ENCODE measurements around the gene ZNF592. TPM values are rescaled to one million over a fixed set of nuclear protein-coding genes. Genes with fewer than 3 reads are reported as not detected.

Gene ZNF592
- total and polyA plus RNA-seq, 12 donors, result 8.2 to 26.9 (median 20.5) TPM

DNA sequence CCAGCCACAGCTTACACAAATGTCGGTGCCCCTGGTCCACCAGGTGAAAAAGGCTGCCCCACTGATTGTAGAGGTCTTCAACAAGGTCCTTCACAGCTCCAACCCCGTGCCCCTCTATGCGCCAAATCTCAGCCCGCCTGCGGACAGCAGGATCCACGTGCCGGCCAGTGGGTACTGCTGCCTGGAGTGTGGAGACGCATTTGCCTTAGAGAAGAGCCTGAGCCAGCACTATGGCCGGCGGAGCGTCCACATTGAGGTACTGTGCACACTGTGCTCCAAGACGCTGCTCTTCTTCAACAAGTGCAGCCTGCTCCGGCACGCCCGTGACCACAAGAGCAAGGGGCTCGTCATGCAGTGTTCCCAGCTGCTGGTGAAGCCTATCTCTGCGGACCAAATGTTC is 35.9 kb downstream of the ZNF592 start:
- WGBS, 2 donors, result 96% methylated on average over 17 of the region's 17 CpGs
- TF ChIP-seq, protein P1, sequence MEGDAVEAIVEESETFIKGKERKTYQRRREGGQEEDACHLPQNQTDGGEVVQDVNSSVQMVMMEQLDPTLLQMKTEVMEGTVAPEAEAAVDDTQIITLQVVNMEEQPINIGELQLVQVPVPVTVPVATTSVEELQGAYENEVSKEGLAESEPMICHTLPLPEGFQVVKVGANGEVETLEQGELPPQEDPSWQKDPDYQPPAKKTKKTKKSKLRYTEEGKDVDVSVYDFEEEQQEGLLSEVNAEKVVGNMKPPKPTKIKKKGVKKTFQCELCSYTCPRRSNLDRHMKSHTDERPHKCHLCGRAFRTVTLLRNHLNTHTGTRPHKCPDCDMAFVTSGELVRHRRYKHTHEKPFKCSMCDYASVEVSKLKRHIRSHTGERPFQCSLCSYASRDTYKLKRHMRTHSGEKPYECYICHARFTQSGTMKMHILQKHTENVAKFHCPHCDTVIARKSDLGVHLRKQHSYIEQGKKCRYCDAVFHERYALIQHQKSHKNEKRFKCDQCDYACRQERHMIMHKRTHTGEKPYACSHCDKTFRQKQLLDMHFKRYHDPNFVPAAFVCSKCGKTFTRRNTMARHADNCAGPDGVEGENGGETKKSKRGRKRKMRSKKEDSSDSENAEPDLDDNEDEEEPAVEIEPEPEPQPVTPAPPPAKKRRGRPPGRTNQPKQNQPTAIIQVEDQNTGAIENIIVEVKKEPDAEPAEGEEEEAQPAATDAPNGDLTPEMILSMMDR (IDR thresholded peaks at IDR 0.05), result no peak
- Histone ChIP-seq H3K27me3 (no peaks in the 10 kb centered on the region), H3K36me3 (peaks cover 0 to 73% (median 33%) of the 10 kb centered on the region in 9 donors), H3K4me3 (no peak overlapping the region), H3K4me1 (peaks cover 10 to 60% (median 42%) of the 10 kb centered on the region in 9 donors), H3K27ac (peak overlapping the region in 1 of 10 donors; percentile 58), H3K9me3 (no peaks in the 10 kb centered on the region)
- intact Hi-C loops (cut with DNase I), result no loop called here
- ATAC-seq, result peak in 1 of 8 donors; percentile 27
- no peak for DNase-seq

DNA sequence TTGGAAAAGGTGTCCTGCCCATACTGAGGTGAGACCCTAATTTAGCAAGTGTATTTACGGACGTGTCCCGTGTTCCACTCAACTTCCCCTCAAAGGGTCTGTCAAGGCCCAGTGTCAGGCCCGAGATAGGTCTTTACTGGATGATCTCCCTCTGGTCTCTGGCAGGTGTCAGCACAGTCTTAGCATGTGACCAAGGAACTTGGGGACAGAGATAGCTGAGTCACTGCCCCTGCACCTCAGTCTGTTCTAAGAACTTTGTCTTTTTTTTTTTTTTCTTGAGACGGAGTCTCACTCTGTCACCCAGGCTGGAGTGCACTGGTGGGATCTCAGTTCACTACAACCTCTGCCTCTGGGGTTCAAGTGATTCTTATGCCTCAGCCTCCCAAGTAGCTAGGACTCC is 36.7 kb downstream of the ZNF592 start:
- TF ChIP-seq, protein P1 (IDR thresholded peaks at IDR 0.05), result no peak
- Histone ChIP-seq H3K27ac (peak overlapping the region in 8 of 10 donors; percentile 49 to 74 (median 65)), H3K36me3 (peaks cover 0 to 73% (median 33%) of the 10 kb centered on the region in 9 donors), H3K4me1 (peaks cover 10 to 56% (median 42%) of the 10 kb centered on the region in 9 donors), H3K4me3 (no peak overlapping the region), H3K27me3 (no peaks in the 10 kb centered on the region), H3K9me3 (no peaks in the 10 kb centered on the region)
- ATAC-seq (peak in 2 of 8 donors; percentile 7 to 17), DNase-seq (no peak)
- 63 to 67% methylated on average over 5 of the region's 5 CpGs for WGBS, 2 donors
- intact Hi-C loops (cut with DNase I), result no loop called here

DNA sequence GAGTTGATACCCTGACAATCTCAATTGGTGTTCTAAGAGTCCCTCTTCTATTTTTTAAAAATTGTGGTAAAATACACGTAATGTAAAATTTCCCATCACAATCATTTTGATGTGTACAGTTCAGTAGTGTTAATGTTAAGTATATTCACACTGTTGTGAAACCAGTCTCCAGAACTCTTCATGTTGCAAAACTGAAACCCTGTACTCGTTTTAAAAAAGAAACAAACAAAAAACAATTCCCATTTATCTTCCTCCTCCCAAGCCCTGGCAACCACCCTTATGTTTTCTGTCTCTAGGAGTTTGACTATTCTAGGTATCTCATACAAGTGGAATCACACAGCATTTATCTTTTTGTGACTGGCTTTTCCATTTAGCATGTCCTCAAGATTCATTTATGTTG is 40.1 kb downstream of the ZNF592 start:
- ATAC-seq, result no peak

DNA sequence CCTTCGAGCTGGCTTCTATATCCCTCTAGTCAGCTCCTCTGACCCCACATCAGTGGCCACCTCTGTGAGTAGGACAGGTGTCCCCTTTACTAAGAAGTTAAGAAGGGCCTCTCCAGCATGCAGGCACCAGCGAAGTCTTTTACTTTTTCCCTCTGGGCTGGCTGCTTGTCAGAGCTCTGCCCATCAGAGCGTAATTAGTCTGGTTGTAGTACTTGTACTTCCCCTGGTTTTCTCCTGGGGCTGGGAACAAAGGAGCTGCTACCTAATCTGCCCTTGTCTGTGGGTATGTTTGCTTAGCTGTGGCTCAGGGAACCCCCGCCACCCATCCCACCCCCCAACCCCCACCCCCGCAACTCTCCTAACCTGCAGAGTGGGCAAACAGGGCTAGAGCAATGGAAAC is 41.4 kb downstream of the ZNF592 start:
- TF ChIP-seq, protein P1 (IDR thresholded peaks at IDR 0.05), result no peak
- DNase-seq (no peak), ATAC-seq (no peak)
- Histone ChIP-seq H3K4me3 (no peak overlapping the region), H3K27ac (no peak overlapping the region), H3K4me1 (peaks cover 10 to 45% (median 40%) of the 10 kb centered on the region in 9 donors), H3K36me3 (peaks cover 0 to 78% (median 30%) of the 10 kb centered on the region in 9 donors), H3K27me3 (no peaks in the 10 kb centered on the region), H3K9me3 (no peaks in the 10 kb centered on the region)
- WGBS, 2 donors, result 92 to 93% methylated on average over 5 of the region's 5 CpGs
- intact Hi-C loops (cut with DNase I), result no loop called here

More for the DNA sequence above, 40.1 kb downstream of the ZNF592 start:
- intact Hi-C loops (cut with DNase I), result no loop called here
- Histone ChIP-seq H3K4me1 (peaks cover 10 to 47% (median 42%) of the 10 kb centered on the region in 9 donors), H3K4me3 (no peak overlapping the region), H3K9me3 (no peaks in the 10 kb centered on the region), H3K27ac (peak overlapping the region in 2 of 10 donors; percentile 1 to 32), H3K36me3 (peaks cover 0 to 78% (median 42%) of the 10 kb centered on the region in 9 donors), H3K27me3 (no peaks in the 10 kb centered on the region)
- 49 to 53% methylated on average over 2 of the region's 2 CpGs for WGBS, 2 donors
- no peak for DNase-seq
- TF ChIP-seq, protein P1 (IDR thresholded peaks at IDR 0.05), result no peak

All from heart right ventricle (tissue), 16 donors.